ENCODE measurements around the gene CPVL.

DNA sequence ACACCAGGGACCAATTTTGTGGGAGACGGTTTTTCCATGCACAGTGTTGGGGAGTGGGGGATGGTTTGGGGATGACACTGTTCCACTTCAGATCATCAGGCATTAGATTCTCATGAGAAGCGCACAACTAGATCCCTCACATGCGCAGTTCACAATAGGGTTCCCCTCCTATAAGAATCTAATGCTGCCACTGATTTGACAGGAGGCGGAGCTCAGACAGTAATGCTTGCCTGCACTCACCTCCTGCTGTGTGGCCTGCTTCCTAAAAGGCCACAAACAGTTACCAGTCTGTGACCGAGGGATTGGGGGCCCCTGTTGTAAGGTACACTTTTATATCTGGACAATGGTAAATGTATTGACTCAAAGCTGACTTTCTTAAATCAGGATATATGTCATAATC, 142.6 kb downstream of the CPVL start:
- TF ChIP-seq, protein P1, sequence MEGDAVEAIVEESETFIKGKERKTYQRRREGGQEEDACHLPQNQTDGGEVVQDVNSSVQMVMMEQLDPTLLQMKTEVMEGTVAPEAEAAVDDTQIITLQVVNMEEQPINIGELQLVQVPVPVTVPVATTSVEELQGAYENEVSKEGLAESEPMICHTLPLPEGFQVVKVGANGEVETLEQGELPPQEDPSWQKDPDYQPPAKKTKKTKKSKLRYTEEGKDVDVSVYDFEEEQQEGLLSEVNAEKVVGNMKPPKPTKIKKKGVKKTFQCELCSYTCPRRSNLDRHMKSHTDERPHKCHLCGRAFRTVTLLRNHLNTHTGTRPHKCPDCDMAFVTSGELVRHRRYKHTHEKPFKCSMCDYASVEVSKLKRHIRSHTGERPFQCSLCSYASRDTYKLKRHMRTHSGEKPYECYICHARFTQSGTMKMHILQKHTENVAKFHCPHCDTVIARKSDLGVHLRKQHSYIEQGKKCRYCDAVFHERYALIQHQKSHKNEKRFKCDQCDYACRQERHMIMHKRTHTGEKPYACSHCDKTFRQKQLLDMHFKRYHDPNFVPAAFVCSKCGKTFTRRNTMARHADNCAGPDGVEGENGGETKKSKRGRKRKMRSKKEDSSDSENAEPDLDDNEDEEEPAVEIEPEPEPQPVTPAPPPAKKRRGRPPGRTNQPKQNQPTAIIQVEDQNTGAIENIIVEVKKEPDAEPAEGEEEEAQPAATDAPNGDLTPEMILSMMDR (IDR thresholded peaks at IDR 0.05): no peak
- no peak for TF ChIP-seq POLR2A (IDR thresholded peaks at IDR 0.05)

Measured in body of pancreas (tissue), 4 donors.